ENCODE data around the gene ITGAX. TPM values are rescaled to one million over a fixed set of nuclear protein-coding genes. Genes with fewer than 3 reads are reported as not detected.

Gene ITGAX
- total RNA-seq, 1 experiment from 2014 or later = not detected

DNA sequence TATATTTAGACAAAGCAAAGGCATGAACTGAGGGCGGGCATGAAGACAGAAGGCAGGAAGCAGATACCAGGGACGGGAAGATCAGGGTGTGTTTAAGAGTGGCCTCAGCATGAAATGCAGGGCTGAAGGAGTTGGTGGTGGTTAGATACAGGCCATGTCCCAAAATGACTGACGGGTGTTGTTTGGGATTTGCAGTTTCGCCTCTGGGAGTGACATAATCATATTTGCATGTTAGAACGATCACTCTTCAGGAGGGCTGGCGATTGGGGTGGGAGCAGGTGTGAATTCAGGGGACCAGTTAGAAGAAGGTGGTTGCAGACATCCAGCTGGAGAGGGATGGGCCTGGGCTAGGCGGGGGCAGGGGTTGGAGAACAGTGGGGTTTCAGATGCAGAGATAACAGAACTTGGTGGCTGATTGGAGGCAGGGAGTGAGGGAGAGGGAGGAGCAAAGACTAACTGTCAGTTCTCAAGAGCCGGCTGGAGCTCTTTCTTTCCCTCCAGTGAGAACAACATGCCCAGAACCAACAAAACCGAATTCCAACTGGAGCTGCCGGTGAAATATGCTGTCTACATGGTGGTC, 27.2 kb upstream of the ITGAX start:
- Histone ChIP-seq H2AFZ (ENCODE audit: low read length) (no peak overlapping the region), H4K20me1 (ENCODE audit: low read length) (no peaks in the 10 kb centered on the region), H3K9me2 (replicated peaks; ENCODE audit: low read length) (no peaks in the 10 kb centered on the region), H3K79me2 (ENCODE audit: low read length) (no peaks in the 10 kb centered on the region), H3K4me1 (ENCODE audit: insufficient read depth, low read length) (no peaks in the 10 kb centered on the region), H3K9me3 (ENCODE audit: low read length) (no peaks in the 10 kb centered on the region), H3K36me3 (ENCODE audit: low read depth, low read length) (no peaks in the 10 kb centered on the region), H3K27me3 (ENCODE audit: low read length) (peaks cover 26% of the 10 kb centered on the region), H3K4me3 (ENCODE audit: low read length) (no peak overlapping the region), H3K27ac (ENCODE audit: low read length) (no peak overlapping the region), H3K9ac (ENCODE audit: low read length) (no peak overlapping the region), H3K4me2 (ENCODE audit: low read length) (no peak overlapping the region), H3F3A (ENCODE audit: low read length, unreplicated experiment) (no peaks in the 10 kb centered on the region)
- POLR2A ChIA-PET (ENCODE audit: unreplicated experiment) = no interaction called here
- ATAC-seq = no peak
- TF ChIP-seq, protein P1, sequence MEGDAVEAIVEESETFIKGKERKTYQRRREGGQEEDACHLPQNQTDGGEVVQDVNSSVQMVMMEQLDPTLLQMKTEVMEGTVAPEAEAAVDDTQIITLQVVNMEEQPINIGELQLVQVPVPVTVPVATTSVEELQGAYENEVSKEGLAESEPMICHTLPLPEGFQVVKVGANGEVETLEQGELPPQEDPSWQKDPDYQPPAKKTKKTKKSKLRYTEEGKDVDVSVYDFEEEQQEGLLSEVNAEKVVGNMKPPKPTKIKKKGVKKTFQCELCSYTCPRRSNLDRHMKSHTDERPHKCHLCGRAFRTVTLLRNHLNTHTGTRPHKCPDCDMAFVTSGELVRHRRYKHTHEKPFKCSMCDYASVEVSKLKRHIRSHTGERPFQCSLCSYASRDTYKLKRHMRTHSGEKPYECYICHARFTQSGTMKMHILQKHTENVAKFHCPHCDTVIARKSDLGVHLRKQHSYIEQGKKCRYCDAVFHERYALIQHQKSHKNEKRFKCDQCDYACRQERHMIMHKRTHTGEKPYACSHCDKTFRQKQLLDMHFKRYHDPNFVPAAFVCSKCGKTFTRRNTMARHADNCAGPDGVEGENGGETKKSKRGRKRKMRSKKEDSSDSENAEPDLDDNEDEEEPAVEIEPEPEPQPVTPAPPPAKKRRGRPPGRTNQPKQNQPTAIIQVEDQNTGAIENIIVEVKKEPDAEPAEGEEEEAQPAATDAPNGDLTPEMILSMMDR (conservative IDR thresholded peaks at IDR 0.05; ENCODE audit: low read depth, low read length) = no peak
- TF ChIP-seq EZH2phosphoT487 (IDR thresholded peaks at IDR 0.05; ENCODE audit: borderline replicate concordance, low read length) = no peak
- no peak for TF ChIP-seq EZH2 (IDR thresholded peaks at IDR 0.05; ENCODE audit: low read length, unreplicated experiment)
- intact Hi-C loops (cut with micrococcal nuclease) = no loop called here
- CTCF ChIA-PET = no interaction called here
- DNase-seq = no peak
- no TSS peak for BruUV-seq (replicated peaks)

GRCh38 chr16:31328322-31329052, 26.5 kb upstream of the ITGAX start:
- Histone ChIP-seq H3K36me3 (ENCODE audit: low read depth, low read length) (no peaks in the 10 kb centered on the region), H3K27me3 (ENCODE audit: low read length) (peaks cover 26% of the 10 kb centered on the region), H3K79me2 (ENCODE audit: low read length) (no peaks in the 10 kb centered on the region), H4K20me1 (ENCODE audit: low read length) (no peaks in the 10 kb centered on the region), H3K4me2 (ENCODE audit: low read length) (no peak overlapping the region), H3K9me3 (ENCODE audit: low read length) (no peaks in the 10 kb centered on the region), H3K9me2 (replicated peaks; ENCODE audit: low read length) (no peaks in the 10 kb centered on the region), H3F3A (ENCODE audit: low read length, unreplicated experiment) (no peaks in the 10 kb centered on the region), H3K4me1 (ENCODE audit: insufficient read depth, low read length) (no peaks in the 10 kb centered on the region), H2AFZ (ENCODE audit: low read length) (no peak overlapping the region), H3K9ac (ENCODE audit: low read length) (no peak overlapping the region), H3K4me3 (ENCODE audit: low read length) (no peak overlapping the region), H3K27ac (ENCODE audit: low read length) (no peak overlapping the region)
- no peak for DNase-seq
- no peak for ATAC-seq
- ChIA-PET POLR2A (ENCODE audit: unreplicated experiment) (no interaction called here), CTCF (no interaction called here)
- TF ChIP-seq EZH2 (IDR thresholded peaks at IDR 0.05; ENCODE audit: low read length, unreplicated experiment) (no peak), EZH2phosphoT487 (IDR thresholded peaks at IDR 0.05; ENCODE audit: borderline replicate concordance, low read length) (no peak)
- TF ChIP-seq, protein P1 (conservative IDR thresholded peaks at IDR 0.05; ENCODE audit: low read depth, low read length) = no peak
- intact Hi-C loops (cut with micrococcal nuclease) = no loop called here
- no TSS peak for BruUV-seq (replicated peaks)
